ENCODE data around the gene SLC16A12. TPM values are rescaled to one million over a fixed set of nuclear protein-coding genes. Genes with fewer than 3 reads are reported as not detected.
"Not testable (repeated sequence)": the region's sequence is repeated elsewhere in the genome, so short reads cannot be mapped to it uniquely, and the experiment has no call there.

Gene SLC16A12
- total RNA-seq, 1 donor = not detected

GRCh38 chr10:89428877-89429276 is 106.5 kb downstream of the SLC16A12 start:
- no peak for DNase-seq (ENCODE audit: low read depth in 2 of 3, low spot score in 2 of 3)

- DNase-seq (ENCODE audit: low read depth in 2 of 3, low spot score in 2 of 3) = no peak
These were observed 107.8 kb downstream of the SLC16A12 start for GRCh38 chr10:89427629-89428028.

- DNase-seq (ENCODE audit: low read depth in 2 of 3, low spot score in 2 of 3) = peak in 2 of 3 donors; percentile 33 to 66
These were observed 109.0 kb downstream of the SLC16A12 start for GRCh38 chr10:89426230-89426868.

- no peak for DNase-seq (ENCODE audit: low read depth in 2 of 3, low spot score in 2 of 3)
These were observed 110.4 kb downstream of the SLC16A12 start for GRCh38 chr10:89425000-89425399.

- DNase-seq (ENCODE audit: low read depth in 2 of 3, low spot score in 2 of 3) = no peak
These were observed 114.3 kb downstream of the SLC16A12 start for GRCh38 chr10:89421018-89421476.

GRCh38 chr10:89419548-89419947 is 115.8 kb downstream of the SLC16A12 start:
- DNase-seq (ENCODE audit: low read depth in 2 of 3, low spot score in 2 of 3) = peak in 2 of 3 donors; percentile 34 to 63

- DNase-seq (ENCODE audit: low read depth in 2 of 3, low spot score in 2 of 3) = no peak
These were observed 118.9 kb downstream of the SLC16A12 start for GRCh38 chr10:89416465-89416864.

- peak in 2 of 3 donors; percentile 54 to 70 for DNase-seq (ENCODE audit: low read depth in 2 of 3, low spot score in 2 of 3)
These were observed 120.2 kb downstream of the SLC16A12 start for GRCh38 chr10:89414879-89415821.

- peak; percentile 69 to 88 (median 85) for DNase-seq (ENCODE audit: low read depth in 2 of 3, low spot score in 2 of 3)
These were observed 121.1 kb downstream of the SLC16A12 start, which contains the start of gene IFIT5 for GRCh38 chr10:89414146-89414878. IFIT5 (plus strand) TSS chr10:89414568; CDS start chr10:89414799, 231 bp downstream.

- no peak for DNase-seq (ENCODE audit: low read depth in 2 of 3, low spot score in 2 of 3)
These were observed 121.9 kb downstream of the SLC16A12 start for GRCh38 chr10:89413398-89413912.

- DNase-seq (ENCODE audit: low read depth in 2 of 3, low spot score in 2 of 3) = peak in 1 of 3 donors; percentile 45
These were observed 123.1 kb downstream of the SLC16A12 start for GRCh38 chr10:89412276-89412675.

- not testable (repeated sequence) for DNase-seq (ENCODE audit: low read depth in 2 of 3, low spot score in 2 of 3)
These were observed 124.3 kb downstream of the SLC16A12 start for GRCh38 chr10:89411135-89411534.

- DNase-seq (ENCODE audit: low read depth in 2 of 3, low spot score in 2 of 3) = not testable (repeated sequence)
These were observed 124.8 kb downstream of the SLC16A12 start for GRCh38 chr10:89410551-89410950.

GRCh38 chr10:89409282-89409681 is 126.1 kb downstream of the SLC16A12 start:
- DNase-seq (ENCODE audit: low read depth in 2 of 3, low spot score in 2 of 3) = not testable (repeated sequence)

GRCh38 chr10:89407792-89408191 is 127.6 kb downstream of the SLC16A12 start:
- DNase-seq (ENCODE audit: low read depth in 2 of 3, low spot score in 2 of 3) = not testable (repeated sequence)

- not testable (repeated sequence) for DNase-seq (ENCODE audit: low read depth in 2 of 3, low spot score in 2 of 3)
These were observed 129.2 kb downstream of the SLC16A12 start for GRCh38 chr10:89406178-89406577.

- DNase-seq (ENCODE audit: low read depth in 2 of 3, low spot score in 2 of 3) = no peak
These were observed 131.0 kb downstream of the SLC16A12 start for GRCh38 chr10:89404104-89405047.

- DNase-seq (ENCODE audit: low read depth in 2 of 3, low spot score in 2 of 3) = no peak
These were observed 132.4 kb downstream of the SLC16A12 start for GRCh38 chr10:89403043-89403442.

- DNase-seq (ENCODE audit: low read depth in 2 of 3, low spot score in 2 of 3) = no peak
These were observed 135.4 kb downstream of the SLC16A12 start for GRCh38 chr10:89399956-89400355.
